HepG2 (cell line): ENCODE results near the gene CXorf51A. TPM values are rescaled to one million over a fixed set of nuclear protein-coding genes. Genes with fewer than 3 reads are reported as not detected.

ENCODE experiments used
- polyA plus RNA-seq, 8 experiments: library from polyadenylated mRNA; depleted of rRNA in 3 of 8; stranded (reverse) in 7 of 8; unstranded in 1 of 8; fragments of >200 nt; fragmentation: Illumina TruSeq in 4 of 8; extraction: Trizol in 4 of 8; gene quantifications; 2 replicates each; pipeline versions ENCODE4 v1.2.1 to v1.2.3, GENCODE V29; 2011 to 2016; ENCODE audit warnings: low read depth in 4 of 8, missing spikeins in 1 of 8, mixed read lengths in 1 of 8; ENCODE audit not compliant: insufficient read depth in 1 of 8
- total RNA-seq, 5 experiments: library from RNA; depleted of rRNA; stranded (reverse); fragments of >200 nt; fragmentation: Illumina TruSeq; extraction: Trizol; gene quantifications; 2 replicates each; pipeline ENCODE4 v1.2.3, GENCODE V29; 2016; ENCODE audit warnings: low read depth in 1 of 5

Gene CXorf51A
- total and polyA plus RNA-seq, 2 of the 13 experiments (the other 11 are each of a cell fraction or from before 2014, with no cell fraction given), result not detected

Other genes starting within 250 kb of the CXorf51A start
- not detected in 2 replicates for gene CXorf51B, start 5.0 kb downstream of the CXorf51A start, total RNA-seq (2016; rRNA removed; fragmentation: Illumina TruSeq; extraction: Trizol)
- not detected in 2 replicates for gene CXorf51B, start 5.0 kb downstream of the CXorf51A start, polyA plus RNA-seq (2011; rRNA removed)